ENCODE data around the gene LDB3.

DNA sequence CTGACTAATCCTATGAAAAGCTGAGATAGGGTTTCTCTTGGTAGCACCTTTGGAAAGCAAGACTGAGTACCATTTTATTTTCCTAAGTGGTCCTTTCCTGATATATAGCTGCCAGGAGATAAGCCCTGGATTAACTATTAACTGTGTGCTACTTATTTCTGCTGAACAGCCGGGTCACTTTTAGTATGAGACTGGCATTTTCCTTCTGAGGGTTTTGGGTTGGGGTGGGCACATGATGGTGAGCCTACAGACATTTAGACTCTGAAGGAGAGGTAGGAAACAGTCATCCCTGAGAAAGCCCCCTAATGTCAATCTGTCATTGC is 58.3 kb downstream of the LDB3 start:
- TF ChIP-seq CTCF (IDR thresholded peaks at IDR 0.05; ENCODE audit: low read length) (no peak), EZH2 (IDR thresholded peaks at IDR 0.05; ENCODE audit: borderline replicate concordance, low read length) (no peak)

All from OCI-LY1 (cell line).